C4-2B (cell line): ENCODE data around the gene OCEL1.

Source experiments
- ZFX ChIP-seq: fragments of 450-650 bp; IDR thresholded peaks from 2 replicates; pipeline ENCODE4 v1.6.1; 2017
- TF ChIP-seq, protein P1 (sequence below): fragments of 450-650 bp; conservative IDR thresholded peaks from 2 replicates; pipeline ENCODE4 v1.5.1; 2017; ENCODE audit warnings: mild to moderate bottlenecking

DNA sequence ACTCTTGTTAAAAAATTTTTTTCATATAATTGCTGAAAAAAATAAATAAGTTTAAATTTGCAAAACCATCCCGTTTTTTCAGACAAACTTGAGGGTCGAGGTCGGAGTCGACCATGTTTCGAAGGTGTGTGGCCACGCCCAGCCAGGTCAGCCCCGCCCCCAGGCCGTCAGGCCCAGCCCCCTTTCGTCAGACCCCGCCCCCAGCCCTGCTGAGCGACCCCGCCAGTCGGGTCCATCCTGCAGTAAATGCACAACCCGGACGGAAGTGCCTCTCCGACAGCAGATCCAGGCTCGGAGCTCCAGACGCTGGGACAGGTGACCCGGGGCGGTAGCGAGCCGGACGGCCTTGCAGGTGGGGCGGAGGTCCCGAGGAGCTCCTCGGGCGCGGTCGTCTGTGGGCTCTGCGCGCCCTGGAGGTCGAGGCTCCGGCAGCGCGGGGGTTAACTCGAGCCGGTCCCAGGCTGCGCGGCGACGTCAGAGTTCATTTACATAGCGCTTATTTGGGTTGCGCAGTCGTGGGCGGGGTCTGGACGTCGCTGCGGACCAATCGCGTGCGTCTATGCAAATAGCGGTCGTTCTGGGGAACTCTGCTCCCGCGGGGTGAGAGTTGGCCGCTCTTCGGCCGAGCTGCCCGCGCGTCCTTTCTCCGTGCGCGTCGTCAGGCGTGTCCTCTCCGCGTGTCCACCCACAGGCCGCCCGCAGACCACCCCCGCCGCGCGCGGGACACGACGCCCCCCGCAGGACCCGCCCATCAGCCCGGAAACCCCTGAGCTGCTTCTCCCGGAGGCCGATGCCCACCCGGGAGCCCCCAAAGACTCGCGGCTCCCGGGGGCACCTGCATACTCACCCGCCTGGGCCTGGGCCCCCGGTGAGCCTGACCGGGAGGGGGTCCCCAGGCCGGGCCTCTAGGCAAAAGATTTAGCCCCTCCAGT, at the start of gene OCEL1:
- TF ChIP-seq, protein P1, sequence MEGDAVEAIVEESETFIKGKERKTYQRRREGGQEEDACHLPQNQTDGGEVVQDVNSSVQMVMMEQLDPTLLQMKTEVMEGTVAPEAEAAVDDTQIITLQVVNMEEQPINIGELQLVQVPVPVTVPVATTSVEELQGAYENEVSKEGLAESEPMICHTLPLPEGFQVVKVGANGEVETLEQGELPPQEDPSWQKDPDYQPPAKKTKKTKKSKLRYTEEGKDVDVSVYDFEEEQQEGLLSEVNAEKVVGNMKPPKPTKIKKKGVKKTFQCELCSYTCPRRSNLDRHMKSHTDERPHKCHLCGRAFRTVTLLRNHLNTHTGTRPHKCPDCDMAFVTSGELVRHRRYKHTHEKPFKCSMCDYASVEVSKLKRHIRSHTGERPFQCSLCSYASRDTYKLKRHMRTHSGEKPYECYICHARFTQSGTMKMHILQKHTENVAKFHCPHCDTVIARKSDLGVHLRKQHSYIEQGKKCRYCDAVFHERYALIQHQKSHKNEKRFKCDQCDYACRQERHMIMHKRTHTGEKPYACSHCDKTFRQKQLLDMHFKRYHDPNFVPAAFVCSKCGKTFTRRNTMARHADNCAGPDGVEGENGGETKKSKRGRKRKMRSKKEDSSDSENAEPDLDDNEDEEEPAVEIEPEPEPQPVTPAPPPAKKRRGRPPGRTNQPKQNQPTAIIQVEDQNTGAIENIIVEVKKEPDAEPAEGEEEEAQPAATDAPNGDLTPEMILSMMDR: no peak
- no peak for TF ChIP-seq ZFX
